ENCODE results near the gene DIO3.

DNA sequence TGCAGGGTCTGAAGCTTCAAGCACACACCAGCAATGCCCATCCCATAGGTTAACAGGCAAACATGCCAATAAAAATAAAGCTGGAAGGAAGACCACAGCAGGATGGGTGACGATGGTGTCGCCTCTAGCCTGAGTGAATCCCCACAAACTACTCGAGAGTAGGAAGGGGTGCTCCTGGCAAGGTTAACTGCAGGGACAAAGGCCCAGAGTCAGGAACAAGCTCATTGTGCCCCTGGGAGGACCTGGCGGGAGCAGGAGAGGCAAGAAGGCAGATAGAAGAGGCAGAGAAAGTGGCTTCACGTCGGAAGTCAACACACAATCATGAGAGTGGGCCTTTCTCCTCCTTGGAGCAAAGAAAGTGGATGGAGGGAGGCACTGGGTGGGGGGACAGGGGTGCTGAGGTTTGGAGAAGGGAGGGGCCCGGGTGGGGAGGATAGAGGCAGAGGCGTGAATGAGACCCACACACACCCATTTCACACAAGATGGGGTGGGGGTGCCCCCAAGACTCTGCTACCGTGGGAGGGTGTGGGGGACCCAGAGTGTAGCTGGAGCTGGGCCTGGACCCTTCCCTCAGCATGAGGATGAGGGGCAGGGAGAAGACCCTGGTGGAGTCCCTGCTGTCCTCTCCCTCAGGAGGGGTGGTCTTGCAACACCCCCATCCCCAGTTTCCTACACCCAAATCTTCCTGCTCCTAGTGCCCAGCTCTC, 43.1 kb downstream of the DIO3 start:
- TF ChIP-seq, protein P1, sequence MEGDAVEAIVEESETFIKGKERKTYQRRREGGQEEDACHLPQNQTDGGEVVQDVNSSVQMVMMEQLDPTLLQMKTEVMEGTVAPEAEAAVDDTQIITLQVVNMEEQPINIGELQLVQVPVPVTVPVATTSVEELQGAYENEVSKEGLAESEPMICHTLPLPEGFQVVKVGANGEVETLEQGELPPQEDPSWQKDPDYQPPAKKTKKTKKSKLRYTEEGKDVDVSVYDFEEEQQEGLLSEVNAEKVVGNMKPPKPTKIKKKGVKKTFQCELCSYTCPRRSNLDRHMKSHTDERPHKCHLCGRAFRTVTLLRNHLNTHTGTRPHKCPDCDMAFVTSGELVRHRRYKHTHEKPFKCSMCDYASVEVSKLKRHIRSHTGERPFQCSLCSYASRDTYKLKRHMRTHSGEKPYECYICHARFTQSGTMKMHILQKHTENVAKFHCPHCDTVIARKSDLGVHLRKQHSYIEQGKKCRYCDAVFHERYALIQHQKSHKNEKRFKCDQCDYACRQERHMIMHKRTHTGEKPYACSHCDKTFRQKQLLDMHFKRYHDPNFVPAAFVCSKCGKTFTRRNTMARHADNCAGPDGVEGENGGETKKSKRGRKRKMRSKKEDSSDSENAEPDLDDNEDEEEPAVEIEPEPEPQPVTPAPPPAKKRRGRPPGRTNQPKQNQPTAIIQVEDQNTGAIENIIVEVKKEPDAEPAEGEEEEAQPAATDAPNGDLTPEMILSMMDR (IDR thresholded peaks at IDR 0.05; ENCODE audit: low read depth, low read length, poor library complexity, severe bottlenecking), result no peak
- no peak for TF ChIP-seq EZH2phosphoT487 (IDR thresholded peaks at IDR 0.05; ENCODE audit: borderline replicate concordance, low read length)
